ENCODE measurements around the gene CADM1. TPM values are rescaled to one million over a fixed set of nuclear protein-coding genes. Genes with fewer than 3 reads are reported as not detected.

CADM1 gene
- total and polyA plus RNA-seq, 9 of the 15 experiments (the other 6 are each of a cell fraction or from before 2014, with no cell fraction given), result 0.42 TPM; not detected in 8

DNA sequence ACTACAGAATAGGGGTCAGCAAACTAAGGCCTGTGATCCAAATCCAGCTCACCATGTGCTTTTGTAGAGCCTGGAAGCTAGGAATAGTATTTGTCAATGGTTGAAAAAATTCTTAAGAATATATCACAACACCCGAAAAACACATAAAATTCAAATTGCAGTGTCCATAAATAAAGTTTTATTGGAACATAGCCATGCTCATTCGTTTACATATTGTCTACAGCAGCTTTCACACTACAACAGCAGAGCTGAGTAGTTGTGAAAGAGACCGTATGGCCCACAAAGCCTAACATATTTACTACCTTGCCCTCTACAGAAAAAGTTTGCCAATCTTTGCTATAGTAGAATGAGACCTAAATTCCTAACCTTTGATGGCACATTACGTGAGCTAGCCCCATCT is 125.7 kb downstream of the CADM1 start:
- intact Hi-C loops (cut with micrococcal nuclease), result no loop called here
- H3K4me1 ChIP-seq (replicated peaks in 1 of 2; ENCODE audit: control insufficient read depth in 2 of 2, insufficient read depth in 2 of 2, low read length in 2 of 2), result no peaks in the 10 kb centered on the region
- H3K4me3 ChIP-seq, result no peak overlapping the region
- POLR2A ChIA-PET, result no interaction called here
- BruUV-seq (replicated peaks), result no TSS peak
- CTCF ChIA-PET (ENCODE audit: low intra/inter-chr PET ratio), result no interaction called here
- H3K9me3 ChIP-seq (replicated peaks; ENCODE audit: control insufficient read depth, insufficient read depth, low read depth, low read length), result no peaks in the 10 kb centered on the region
- no peaks in the 10 kb centered on the region for H4K20me1 ChIP-seq (replicated peaks; ENCODE audit: control insufficient read depth, insufficient read depth, low read length)
- no peak overlapping the region for H3K4me2 ChIP-seq (ENCODE audit: insufficient read depth, low read length)
- no peaks in the 10 kb centered on the region for H3K27me3 ChIP-seq (ENCODE audit: control insufficient read depth in 2 of 2, insufficient read depth in 2 of 2, low read length in 2 of 2)
- H3K36me3 ChIP-seq (ENCODE audit: control insufficient read depth, insufficient read depth, low read length), result no peaks in the 10 kb centered on the region
- no peak for ATAC-seq
- no peaks in the 10 kb centered on the region for H3K9me1 ChIP-seq (ENCODE audit: control insufficient read depth, insufficient read depth, low read length)
- H2AFZ ChIP-seq (ENCODE audit: low read depth, low read length), result no peak overlapping the region
- WGBS (ENCODE audit: insufficient coverage, low coverage, missing lambda C conversion rate), result 0% methylated on average over 4 of the region's 4 CpGs
- no peak for DNase-seq (ENCODE audit: extremely low read depth in 1 of 4, low spot score in 3 of 4)
- no peaks in the 10 kb centered on the region for H3K79me2 ChIP-seq (ENCODE audit: control insufficient read depth, insufficient read depth, low read length)
- FAIRE-seq, result no peak
- H3K9ac ChIP-seq (ENCODE audit: insufficient read depth in 1 of 2, low read depth in 2 of 2, low read length in 2 of 2), result no peak overlapping the region
- TF ChIP-seq TCF7 (IDR thresholded peaks at IDR 0.05; ENCODE audit: borderline replicate concordance) (no peak), SMAD3 (CRISPR knock-in tag; conservative IDR thresholded peaks at IDR 0.05) (no peak), SP2 (IDR thresholded peaks at IDR 0.05; ENCODE audit: extremely low read depth, low read depth, low read length, poor library complexity, severe bottlenecking) (no peak), JUNB (CRISPR knock-in tag; conservative IDR thresholded peaks at IDR 0.05) (no peak), ZNF146 (CRISPR knock-in tag; IDR thresholded peaks at IDR 0.05; ENCODE audit: unreplicated experiment) (no peak)
- TF ChIP-seq, protein P1, sequence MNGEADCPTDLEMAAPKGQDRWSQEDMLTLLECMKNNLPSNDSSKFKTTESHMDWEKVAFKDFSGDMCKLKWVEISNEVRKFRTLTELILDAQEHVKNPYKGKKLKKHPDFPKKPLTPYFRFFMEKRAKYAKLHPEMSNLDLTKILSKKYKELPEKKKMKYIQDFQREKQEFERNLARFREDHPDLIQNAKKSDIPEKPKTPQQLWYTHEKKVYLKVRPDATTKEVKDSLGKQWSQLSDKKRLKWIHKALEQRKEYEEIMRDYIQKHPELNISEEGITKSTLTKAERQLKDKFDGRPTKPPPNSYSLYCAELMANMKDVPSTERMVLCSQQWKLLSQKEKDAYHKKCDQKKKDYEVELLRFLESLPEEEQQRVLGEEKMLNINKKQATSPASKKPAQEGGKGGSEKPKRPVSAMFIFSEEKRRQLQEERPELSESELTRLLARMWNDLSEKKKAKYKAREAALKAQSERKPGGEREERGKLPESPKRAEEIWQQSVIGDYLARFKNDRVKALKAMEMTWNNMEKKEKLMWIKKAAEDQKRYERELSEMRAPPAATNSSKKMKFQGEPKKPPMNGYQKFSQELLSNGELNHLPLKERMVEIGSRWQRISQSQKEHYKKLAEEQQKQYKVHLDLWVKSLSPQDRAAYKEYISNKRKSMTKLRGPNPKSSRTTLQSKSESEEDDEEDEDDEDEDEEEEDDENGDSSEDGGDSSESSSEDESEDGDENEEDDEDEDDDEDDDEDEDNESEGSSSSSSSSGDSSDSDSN (IDR thresholded peaks at IDR 0.05; ENCODE audit: borderline replicate concordance in 1 of 2, low read depth in 2 of 2, low read length in 2 of 2), result no peak
- H3K27ac ChIP-seq (ENCODE audit: extremely low read depth, low read depth, low read length), result no peak overlapping the region
- in situ Hi-C loops (cut with MboI), result no loop called here

Data from K562 (cell line).